A549 treated with DMSO at 1 μM for 4 hours (cell line): Measurements from ENCODE around the gene OVCH2. TPM values are rescaled to one million over a fixed set of nuclear protein-coding genes. Genes with fewer than 3 reads are reported as not detected.

Experiments used
- total RNA-seq: library from RNA; stranded (reverse); fragments of 200-300 nt; extraction: Qiagen RNA extraction; gene quantifications from 5 replicates; pipeline ENCODE4 v1.2.3, GENCODE V29; 2022; ENCODE audit warnings: low read depth

OVCH2 gene, protein sequence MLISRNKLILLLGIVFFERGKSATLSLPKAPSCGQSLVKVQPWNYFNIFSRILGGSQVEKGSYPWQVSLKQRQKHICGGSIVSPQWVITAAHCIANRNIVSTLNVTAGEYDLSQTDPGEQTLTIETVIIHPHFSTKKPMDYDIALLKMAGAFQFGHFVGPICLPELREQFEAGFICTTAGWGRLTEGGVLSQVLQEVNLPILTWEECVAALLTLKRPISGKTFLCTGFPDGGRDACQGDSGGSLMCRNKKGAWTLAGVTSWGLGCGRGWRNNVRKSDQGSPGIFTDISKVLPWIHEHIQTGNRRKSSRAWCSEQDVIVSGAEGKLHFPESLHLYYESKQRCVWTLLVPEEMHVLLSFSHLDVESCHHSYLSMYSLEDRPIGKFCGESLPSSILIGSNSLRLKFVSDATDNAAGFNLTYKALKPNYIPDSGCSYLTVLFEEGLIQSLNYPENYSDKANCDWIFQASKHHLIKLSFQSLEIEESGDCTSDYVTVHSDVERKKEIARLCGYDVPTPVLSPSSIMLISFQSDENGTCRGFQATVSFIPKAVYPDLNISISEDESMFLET
- not detected in 5 replicates for total RNA-seq

DNA sequence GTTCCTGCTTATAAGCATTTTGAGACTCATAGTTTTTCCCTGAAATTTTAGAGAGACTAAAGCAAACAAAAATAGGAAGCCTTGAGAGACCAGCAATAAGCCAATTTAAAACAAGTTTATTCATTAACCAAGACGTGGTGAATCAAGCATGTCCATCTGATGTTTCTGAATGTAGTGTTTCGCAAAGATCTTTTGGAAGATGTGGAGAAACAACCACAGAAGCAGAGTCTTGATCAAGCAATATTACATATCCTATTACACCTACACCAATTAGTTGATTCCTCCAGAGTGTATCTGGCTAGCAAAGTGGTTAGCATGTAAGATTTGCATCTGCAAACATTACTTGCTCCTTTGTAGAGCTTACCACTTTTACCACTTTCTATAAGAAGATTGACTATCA is at the start of gene OVCH2:
TSS of gene OVCH2 (minus strand) at position 101 of the 400 bp plus-strand sequence. CDS start at position 18, 83 bp downstream.

DNA sequence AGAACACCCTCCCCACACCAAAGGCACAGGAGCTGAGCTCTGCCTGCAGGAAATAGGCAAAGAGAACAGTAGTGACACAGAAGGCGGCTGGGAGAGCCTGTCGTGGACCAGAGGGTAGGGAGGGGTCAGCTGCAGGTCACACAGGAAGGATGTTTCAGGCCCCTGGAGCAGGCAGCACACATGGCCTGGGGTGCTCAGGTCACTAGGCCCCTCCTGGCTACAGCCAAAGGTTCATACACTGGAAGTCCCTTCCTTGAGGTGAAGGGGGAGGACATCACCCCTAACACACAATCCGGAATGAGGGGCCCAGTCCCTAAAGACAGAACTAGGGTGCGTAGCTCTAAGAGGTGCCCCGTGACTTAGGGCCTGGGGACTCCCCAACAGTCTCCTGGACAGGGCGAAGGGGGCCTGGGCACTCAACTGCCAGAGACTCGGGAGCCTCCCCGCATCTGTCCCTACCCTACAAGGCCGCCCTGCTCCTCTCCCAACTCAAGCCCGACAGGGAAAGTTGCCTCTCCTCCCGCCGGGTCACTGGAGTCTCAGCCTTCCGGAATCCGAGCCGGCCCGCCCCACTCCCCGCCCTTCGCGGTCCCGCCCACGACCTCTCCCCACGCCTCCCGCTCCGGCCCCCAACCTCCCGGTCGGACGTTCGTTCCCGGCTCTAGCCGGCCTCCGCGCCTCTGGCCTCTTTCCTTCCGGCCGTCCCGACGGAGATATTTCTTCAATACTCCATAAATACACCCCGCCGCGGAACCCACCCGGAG is 33.1 kb downstream of the OVCH2 start, which contains the start of gene CYB5R2:
TSS of gene CYB5R2 (minus strand) at position 541 of the 764 bp plus-strand sequence. CDS start 675 bp downstream, outside the sequence.

Other genes starting within 250 kb of the OVCH2 start
- not detected in 5 replicates for gene OLFML1, start 221.0 kb downstream of the OVCH2 start, total RNA-seq
- 9.9 to 14.1 TPM (median 13.7 TPM) in 5 replicates for gene PPFIBP2, start 192.5 kb downstream of the OVCH2 start, total RNA-seq
- gene CYB5R2, start 33.0 kb downstream of the OVCH2 start, total RNA-seq: 4.4 to 5.1 TPM (median 4.6 TPM) in 5 replicates
- gene OR5P2, start 90.5 kb upstream of the OVCH2 start, total RNA-seq: not detected in 5 replicates
- not detected in 5 replicates for gene OR5P3, start 124.4 kb upstream of the OVCH2 start, total RNA-seq
- gene OR10A6, start 224.8 kb upstream of the OVCH2 start, total RNA-seq: not detected in 5 replicates
- not detected in 5 replicates for gene OR10A3, start 235.2 kb upstream of the OVCH2 start, total RNA-seq